GM23338 (cell line): ENCODE data around the gene MEST.

Experiments used
- CTCF ChIP-seq, 2 experiments: fragments of 200-600 bp in 1 of 2; sonication (generic) in 1 of 2; conservative IDR thresholded peaks; 2 replicates each; pipeline versions ENCODE4 v1.5.1 to v1.6.1; 2016 to 2017; ENCODE audit warnings: antibody characterized with exemption in 2 of 2, low read depth in 2 of 2, mild to moderate bottlenecking in 2 of 2, moderate library complexity in 1 of 2
- EZH2 ChIP-seq: fragments of 200-600 bp; sonication (generic); IDR thresholded peaks from one replicate; pipeline ENCODE4 v1.8.0; 2017; ENCODE audit warnings: antibody characterized with exemption, mild to moderate bottlenecking, low read depth; ENCODE audit not compliant: unreplicated experiment
- EZH2phosphoT487 ChIP-seq: fragments of 200-600 bp; sonication (generic); IDR thresholded peaks from one replicate; pipeline ENCODE4 v1.8.1; 2018; ENCODE audit warnings: antibody characterized with exemption; ENCODE audit not compliant: unreplicated experiment
- POLR2AphosphoS5 ChIP-seq: IDR thresholded peaks from 2 replicates; pipeline ENCODE4 v1.6.1; 2016; ENCODE audit warnings: antibody characterized with exemption, low read depth
- REST ChIP-seq: IDR thresholded peaks from one replicate; pipeline ENCODE4 v1.6.1; 2018; ENCODE audit warnings: antibody characterized with exemption; ENCODE audit not compliant: unreplicated experiment
- STAT1 ChIP-seq: IDR thresholded peaks from one replicate; pipeline ENCODE4 v1.6.1; 2016; ENCODE audit warnings: antibody characterized with exemption; ENCODE audit not compliant: unreplicated experiment

GRCh38 chr7:130458257-130458656 is 33.6 kb upstream of the MEST start:
- TF ChIP-seq POLR2AphosphoS5 (no peak), CTCF (conservative IDR thresholded peaks at IDR 0.05; ENCODE audit: low read depth in 2 of 2) (no peak), STAT1 (no peak), EZH2 (no peak), EZH2phosphoT487 (no peak), REST (no peak)
